ENCODE data around the gene NR1H3. TPM values are rescaled to one million over a fixed set of nuclear protein-coding genes. Genes with fewer than 3 reads are reported as not detected.

NR1H3 gene
- total and polyA plus RNA-seq, 4 donors: 52.8 to 57.3 (median 55.6) TPM

- TF ChIP-seq GABPA (IDR thresholded peaks at IDR 0.05 in 1 of 2, conservative IDR thresholded peaks at IDR 0.05 in 1 of 2): no peak
- no peak for TF ChIP-seq HNF4A (conservative IDR thresholded peaks at IDR 0.05)
- no peak for TF ChIP-seq FOXA2 (IDR thresholded peaks at IDR 0.05)
These were observed 22.6 kb upstream of the NR1H3 start (continued) for GRCh38 chr11:47235163-47235562.

- Histone ChIP-seq H3K9ac (ENCODE audit: low read depth in 1 of 2, low read length in 2 of 2) (no peak overlapping the region), H3K9me3 (ENCODE audit: control insufficient read depth in 4 of 4, low read length in 3 of 4) (no peaks in the 10 kb centered on the region), H3K4me1 (ENCODE audit: control insufficient read depth in 4 of 4, insufficient read depth in 4 of 4, low read length in 3 of 4) (peaks cover 11 to 25% (median 22%) of the 10 kb centered on the region in 4 donors), H3K36me3 (ENCODE audit: control insufficient read depth in 4 of 4, insufficient read depth in 3 of 4, low read depth in 1 of 4, low read length in 3 of 4) (peaks cover 6 to 22% (median 18%) of the 10 kb centered on the region in 4 donors), H3K27me3 (ENCODE audit: control insufficient read depth in 4 of 4, insufficient read depth in 4 of 4, low read length in 3 of 4) (no peaks in the 10 kb centered on the region), H3K4me3 (ENCODE audit: low read depth in 1 of 3, low read length in 3 of 3) (no peak overlapping the region), H3K27ac (ENCODE audit: low read depth in 1 of 2, low read length in 2 of 2) (no peak overlapping the region)
- DNase-seq (ENCODE audit: low spot score): no peak
- TF ChIP-seq, protein P1, sequence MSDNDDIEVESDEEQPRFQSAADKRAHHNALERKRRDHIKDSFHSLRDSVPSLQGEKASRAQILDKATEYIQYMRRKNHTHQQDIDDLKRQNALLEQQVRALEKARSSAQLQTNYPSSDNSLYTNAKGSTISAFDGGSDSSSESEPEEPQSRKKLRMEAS (IDR thresholded peaks at IDR 0.05): no peak
- TF ChIP-seq EGR1 (IDR thresholded peaks at IDR 0.05; ENCODE audit: low read depth in 2 of 2): no peak
- TF ChIP-seq, protein P2, sequence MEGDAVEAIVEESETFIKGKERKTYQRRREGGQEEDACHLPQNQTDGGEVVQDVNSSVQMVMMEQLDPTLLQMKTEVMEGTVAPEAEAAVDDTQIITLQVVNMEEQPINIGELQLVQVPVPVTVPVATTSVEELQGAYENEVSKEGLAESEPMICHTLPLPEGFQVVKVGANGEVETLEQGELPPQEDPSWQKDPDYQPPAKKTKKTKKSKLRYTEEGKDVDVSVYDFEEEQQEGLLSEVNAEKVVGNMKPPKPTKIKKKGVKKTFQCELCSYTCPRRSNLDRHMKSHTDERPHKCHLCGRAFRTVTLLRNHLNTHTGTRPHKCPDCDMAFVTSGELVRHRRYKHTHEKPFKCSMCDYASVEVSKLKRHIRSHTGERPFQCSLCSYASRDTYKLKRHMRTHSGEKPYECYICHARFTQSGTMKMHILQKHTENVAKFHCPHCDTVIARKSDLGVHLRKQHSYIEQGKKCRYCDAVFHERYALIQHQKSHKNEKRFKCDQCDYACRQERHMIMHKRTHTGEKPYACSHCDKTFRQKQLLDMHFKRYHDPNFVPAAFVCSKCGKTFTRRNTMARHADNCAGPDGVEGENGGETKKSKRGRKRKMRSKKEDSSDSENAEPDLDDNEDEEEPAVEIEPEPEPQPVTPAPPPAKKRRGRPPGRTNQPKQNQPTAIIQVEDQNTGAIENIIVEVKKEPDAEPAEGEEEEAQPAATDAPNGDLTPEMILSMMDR (IDR thresholded peaks at IDR 0.05; ENCODE audit: low read depth, low read length, missing input control): no peak
- WGBS: 89% methylated on average over 5 of the region's 5 CpGs
These were observed 21.3 kb upstream of the NR1H3 start for GRCh38 chr11:47236482-47236881.

GRCh38 chr11:47239852-47240251 is 17.9 kb upstream of the NR1H3 start:
- Histone ChIP-seq H3K4me3 (ENCODE audit: low read depth in 1 of 3, low read length in 3 of 3) (no peak overlapping the region), H3K9me3 (ENCODE audit: control insufficient read depth in 4 of 4, low read length in 3 of 4) (no peaks in the 10 kb centered on the region), H3K4me1 (ENCODE audit: control insufficient read depth in 4 of 4, insufficient read depth in 4 of 4, low read length in 3 of 4) (peaks cover 7 to 27% (median 20%) of the 10 kb centered on the region in 4 donors), H3K27ac (ENCODE audit: low read depth in 1 of 2, low read length in 2 of 2) (no peak overlapping the region), H3K36me3 (ENCODE audit: control insufficient read depth in 4 of 4, insufficient read depth in 3 of 4, low read depth in 1 of 4, low read length in 3 of 4) (peaks cover 13 to 35% (median 31%) of the 10 kb centered on the region in 4 donors), H3K27me3 (ENCODE audit: control insufficient read depth in 4 of 4, insufficient read depth in 4 of 4, low read length in 3 of 4) (no peaks in the 10 kb centered on the region), H3K9ac (ENCODE audit: low read depth in 1 of 2, low read length in 2 of 2) (no peak overlapping the region)
- TF ChIP-seq RAD21 (IDR thresholded peaks at IDR 0.05) (no peak), TAF1 (conservative IDR thresholded peaks at IDR 0.05) (no peak), FOXA1 (IDR thresholded peaks at IDR 0.05) (no peak), EGR1 (IDR thresholded peaks at IDR 0.05; ENCODE audit: low read depth in 2 of 2) (no peak), YY1 (IDR thresholded peaks at IDR 0.05) (no peak), JUND (IDR thresholded peaks at IDR 0.05) (no peak), HNF4A (conservative IDR thresholded peaks at IDR 0.05) (no peak), ATF3 (IDR thresholded peaks at IDR 0.05) (no peak), NR2F2 (IDR thresholded peaks at IDR 0.05) (no peak)
- TF ChIP-seq, protein P1 (IDR thresholded peaks at IDR 0.05): no peak
- TF ChIP-seq, protein P3, sequence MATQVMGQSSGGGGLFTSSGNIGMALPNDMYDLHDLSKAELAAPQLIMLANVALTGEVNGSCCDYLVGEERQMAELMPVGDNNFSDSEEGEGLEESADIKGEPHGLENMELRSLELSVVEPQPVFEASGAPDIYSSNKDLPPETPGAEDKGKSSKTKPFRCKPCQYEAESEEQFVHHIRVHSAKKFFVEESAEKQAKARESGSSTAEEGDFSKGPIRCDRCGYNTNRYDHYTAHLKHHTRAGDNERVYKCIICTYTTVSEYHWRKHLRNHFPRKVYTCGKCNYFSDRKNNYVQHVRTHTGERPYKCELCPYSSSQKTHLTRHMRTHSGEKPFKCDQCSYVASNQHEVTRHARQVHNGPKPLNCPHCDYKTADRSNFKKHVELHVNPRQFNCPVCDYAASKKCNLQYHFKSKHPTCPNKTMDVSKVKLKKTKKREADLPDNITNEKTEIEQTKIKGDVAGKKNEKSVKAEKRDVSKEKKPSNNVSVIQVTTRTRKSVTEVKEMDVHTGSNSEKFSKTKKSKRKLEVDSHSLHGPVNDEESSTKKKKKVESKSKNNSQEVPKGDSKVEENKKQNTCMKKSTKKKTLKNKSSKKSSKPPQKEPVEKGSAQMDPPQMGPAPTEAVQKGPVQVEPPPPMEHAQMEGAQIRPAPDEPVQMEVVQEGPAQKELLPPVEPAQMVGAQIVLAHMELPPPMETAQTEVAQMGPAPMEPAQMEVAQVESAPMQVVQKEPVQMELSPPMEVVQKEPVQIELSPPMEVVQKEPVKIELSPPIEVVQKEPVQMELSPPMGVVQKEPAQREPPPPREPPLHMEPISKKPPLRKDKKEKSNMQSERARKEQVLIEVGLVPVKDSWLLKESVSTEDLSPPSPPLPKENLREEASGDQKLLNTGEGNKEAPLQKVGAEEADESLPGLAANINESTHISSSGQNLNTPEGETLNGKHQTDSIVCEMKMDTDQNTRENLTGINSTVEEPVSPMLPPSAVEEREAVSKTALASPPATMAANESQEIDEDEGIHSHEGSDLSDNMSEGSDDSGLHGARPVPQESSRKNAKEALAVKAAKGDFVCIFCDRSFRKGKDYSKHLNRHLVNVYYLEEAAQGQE (IDR thresholded peaks at IDR 0.05): no peak
- DNase-seq (ENCODE audit: low spot score): no peak
- WGBS: 94% methylated on average over 10 of the region's 10 CpGs

All from liver (tissue), 9 donors.